HepG2 (cell line): ENCODE measurements around the gene LDLR. TPM values are rescaled to one million over a fixed set of nuclear protein-coding genes. Genes with fewer than 3 reads are reported as not detected.

Experiments used
- BCLAF1 ChIP-seq: fragments of 450-650 bp; IDR thresholded peaks from 2 replicates; pipeline ENCODE4 v1.6.1; 2017; ENCODE audit warnings: mild to moderate bottlenecking
- BHLHE40 ChIP-seq: IDR thresholded peaks from 2 replicates; pipeline ENCODE4 v1.6.1; 2011; ENCODE audit warnings: low read length, improper control_type of control experiment
- GATAD1 ChIP-seq: IDR thresholded peaks from 2 replicates; pipeline ENCODE4 v1.6.1; 2016; ENCODE audit warnings: missing genetic modification reagents, missing compliant biosample characterization
- GPN1 ChIP-seq: sonication (generic); formaldehyde crosslinking; IDR thresholded peaks from 2 replicates; pipeline ENCODE4 v1.5.1; 2020; ENCODE audit warnings: missing genetic modification reagents, borderline replicate concordance
- HOXD1 ChIP-seq: sonication (generic); formaldehyde crosslinking; IDR thresholded peaks from 2 replicates; pipeline ENCODE4 v1.5.0; 2020; ENCODE audit warnings: missing genetic modification reagents
- MAFG ChIP-seq: sonication (generic); formaldehyde crosslinking; IDR thresholded peaks from 2 replicates; pipeline ENCODE4 v1.5.1; 2020; ENCODE audit warnings: mild to moderate bottlenecking, missing genetic modification reagents
- MNT ChIP-seq: fragments of 450-650 bp; IDR thresholded peaks from 2 replicates; pipeline ENCODE4 v1.6.1; 2016
- MYC ChIP-seq: sonication (generic); formaldehyde crosslinking; IDR thresholded peaks from 2 replicates; pipeline ENCODE4 v1.9.0; 2021; ENCODE audit warnings: missing genetic modification reagents, borderline replicate concordance
- REL ChIP-seq: sonication (generic); formaldehyde crosslinking; conservative IDR thresholded peaks from 2 replicates; pipeline ENCODE4 v1.8.0; 2022; ENCODE audit warnings: mild to moderate bottlenecking, missing genetic modification reagents, moderate library complexity
- SNAI1 ChIP-seq: sonication (generic); formaldehyde crosslinking; IDR thresholded peaks from 2 replicates; pipeline ENCODE4 v1.5.0; 2020; ENCODE audit warnings: mild to moderate bottlenecking, missing genetic modification reagents, borderline replicate concordance
- SRY ChIP-seq: sonication (generic); formaldehyde crosslinking; IDR thresholded peaks from 2 replicates; pipeline ENCODE4 v1.8.0; 2022; ENCODE audit warnings: mild to moderate bottlenecking, missing genetic modification reagents
- ZFP91 ChIP-seq: sonication (generic); formaldehyde crosslinking; IDR thresholded peaks from 2 replicates; pipeline ENCODE4 v1.9.0; 2022; ENCODE audit warnings: missing genetic modification reagents, mild to moderate bottlenecking, borderline replicate concordance
- ZNF24 ChIP-seq: fragments of 450-650 bp; IDR thresholded peaks from 2 replicates; pipeline ENCODE4 v1.6.1; 2017; ENCODE audit warnings: antibody characterized with exemption, mild to moderate bottlenecking
- ZNF350 ChIP-seq: sonication (generic); formaldehyde crosslinking; IDR thresholded peaks from 2 replicates; pipeline ENCODE4 v1.4.0; 2020; ENCODE audit warnings: mild to moderate bottlenecking, low read depth, missing genetic modification reagents, borderline replicate concordance
- ZNF432 ChIP-seq: sonication (generic); formaldehyde crosslinking; IDR thresholded peaks from 2 replicates; pipeline ENCODE4 v1.5.0; 2020; ENCODE audit warnings: missing genetic modification reagents, mild to moderate bottlenecking, borderline replicate concordance
- ZNF574 ChIP-seq: sonication (generic); formaldehyde crosslinking; IDR thresholded peaks from 2 replicates; pipeline ENCODE4 v1.4.0; 2020; ENCODE audit warnings: missing genetic modification reagents
- ZNF580 ChIP-seq: IDR thresholded peaks from 2 replicates; pipeline ENCODE4 v1.6.1; 2016; ENCODE audit warnings: low read depth, borderline replicate concordance
- ZNF788 ChIP-seq: sonication (generic); formaldehyde crosslinking; IDR thresholded peaks from 2 replicates; pipeline ENCODE4 v1.5.0; 2020; ENCODE audit warnings: mild to moderate bottlenecking, missing genetic modification reagents, borderline replicate concordance
- polyA plus RNA-seq, 8 experiments: library from polyadenylated mRNA; depleted of rRNA in 3 of 8; stranded (reverse) in 7 of 8; unstranded in 1 of 8; fragments of >200 nt; fragmentation: Illumina TruSeq in 4 of 8; extraction: Trizol in 4 of 8; gene quantifications; 2 replicates each; pipeline versions ENCODE4 v1.2.1 to v1.2.3, GENCODE V29; 2011 to 2016; ENCODE audit warnings: low read depth in 4 of 8, missing spikeins in 1 of 8, mixed read lengths in 1 of 8; ENCODE audit not compliant: insufficient read depth in 1 of 8
- total RNA-seq, 5 experiments: library from RNA; depleted of rRNA; stranded (reverse); fragments of >200 nt; fragmentation: Illumina TruSeq; extraction: Trizol; gene quantifications; 2 replicates each; pipeline ENCODE4 v1.2.3, GENCODE V29; 2016; ENCODE audit warnings: low read depth in 1 of 5

LDLR gene
- total and polyA plus RNA-seq, 2 of the 13 experiments (the other 11 are each of a cell fraction or from before 2014, with no cell fraction given), result 51.6 to 92.5 TPM

GRCh38 chr19:11155373-11156120 is 66.3 kb downstream of the LDLR start, which contains the start of gene SPC24 (continued):
- TF ChIP-seq BCLAF1 (no peak), SRY (CRISPR knock-in tag) (peak; percentile 31; the same call in 1 of the 2 replicates), BHLHE40 (no peak), MYC (CRISPR knock-in tag) (peak; percentile 83), ZNF788 (CRISPR knock-in tag) (peak; percentile 63; the same call in 1 of the 2 replicates), ZNF24 (no peak), ZNF580 (CRISPR knock-in tag) (peak; percentile 35; the same call in 1 of the 2 replicates), GPN1 (CRISPR knock-in tag) (no peak), SNAI1 (CRISPR knock-in tag) (peak; percentile 65; the same call in 1 of the 2 replicates), HOXD1 (0 out of 2 replicates have a peak, but pooled peaks have one; percentile 61), MNT (peak; percentile 46), GATAD1 (peak; percentile 38; the same call in 1 of the 2 replicates), REL (peak; percentile 66; the same call in 1 of the 2 replicates), ZNF574 (CRISPR knock-in tag) (peak; percentile 58; the same call in 1 of the 2 replicates), MAFG (no peak), ZNF432 (CRISPR knock-in tag) (no peak), ZNF350 (CRISPR knock-in tag) (0 out of 2 replicates have a peak, but pooled peaks have one; percentile 42), ZFP91 (peak; percentile 80)
